ENCODE results near the gene CEBPB.

GRCh38 chr20:50224052-50224451, 33.4 kb downstream of the CEBPB start:
- no peak for TF ChIP-seq CTCF (IDR thresholded peaks at IDR 0.05)
- no peak for TF ChIP-seq POLR2A (IDR thresholded peaks at IDR 0.05)

Data from body of pancreas (tissue), 4 donors.